Astrocyte of the spinal cord (primary cell): ENCODE measurements around the gene SPCS2.
A peak's percentile ranks its signal among the peaks of the same experiment; 100 is the strongest.

Source experiments
- DNase-seq: peaks from one replicate; pipeline ENCODE4 v3.0.0; 2011; ENCODE audit warnings: low read depth, low spot score
- H3K4me3 ChIP-seq: 2 replicates; pipeline ENCODE4 v1.5.1; 2011; ENCODE audit warnings: low read depth, mild to moderate bottlenecking, low read length, moderate library complexity
- in situ Hi-C: cut with HindIII; loops from 2 replicates; pipeline ENCODE4 v1.10.0; 2017; ENCODE audit warnings: low sequenced_read_pairs
- TF ChIP-seq, protein P1 (sequence below): IDR thresholded peaks from 2 replicates; pipeline ENCODE4 v1.5.1; 2012; ENCODE audit warnings: low read depth, mild to moderate bottlenecking, low read length, inconsistent platforms

Gene SPCS2

DNA sequence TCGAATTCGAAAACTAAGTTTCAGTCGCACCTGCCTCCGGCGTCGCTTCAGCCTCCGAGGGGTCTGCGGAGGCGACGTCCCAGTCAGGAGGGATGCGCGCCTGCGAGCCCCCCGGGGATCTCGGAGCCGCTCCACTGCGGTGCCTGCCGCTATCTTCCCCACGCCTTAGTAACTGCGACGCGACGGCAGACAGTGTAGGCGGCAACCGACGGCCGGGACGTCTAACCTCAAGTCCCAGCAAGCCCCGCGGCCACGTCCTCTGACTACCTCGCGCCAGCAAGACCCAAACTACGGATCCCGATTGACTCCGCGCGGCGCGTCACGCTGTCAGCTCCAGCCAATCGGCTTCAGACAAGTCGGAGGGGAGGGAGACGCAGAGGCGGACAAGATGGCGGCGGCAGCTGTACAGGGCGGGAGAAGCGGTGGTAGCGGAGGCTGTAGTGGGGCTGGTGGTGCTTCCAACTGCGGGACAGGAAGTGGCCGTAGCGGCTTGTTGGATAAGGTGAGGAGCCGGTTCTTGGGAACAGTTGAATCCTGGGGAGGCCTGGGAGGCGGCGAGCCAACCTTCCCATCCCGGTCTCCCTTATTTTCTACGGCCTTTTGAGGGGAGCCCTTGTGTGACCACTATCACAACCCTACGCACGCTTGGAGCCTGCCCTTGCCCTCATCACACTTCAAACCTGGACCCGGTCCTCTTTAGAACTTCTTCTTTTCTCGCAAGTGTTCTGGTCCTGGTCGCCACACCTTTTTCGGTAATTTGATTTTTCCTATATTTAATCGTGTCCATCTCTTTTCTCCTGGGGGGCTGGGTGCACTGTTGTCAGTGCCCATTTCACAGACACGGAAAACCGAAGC, at the start of gene SPCS2, which contains the start of gene XRRA1:
Gene SPCS2, plus strand, starts transcription at position 369 of the 855 bp plus-strand sequence. Its CDS starts 20 bp downstream, at position 389.
Gene XRRA1, minus strand, starts transcription at position 194 of the 855 bp plus-strand sequence. CDS start 8,213 bp downstream, outside the sequence.
- in situ Hi-C loops: no loop called here
- DNase-seq: peak; percentile 99
- peak within 1 kb of the TSS; percentile 96 for H3K4me3 ChIP-seq
- TF ChIP-seq, protein P1, sequence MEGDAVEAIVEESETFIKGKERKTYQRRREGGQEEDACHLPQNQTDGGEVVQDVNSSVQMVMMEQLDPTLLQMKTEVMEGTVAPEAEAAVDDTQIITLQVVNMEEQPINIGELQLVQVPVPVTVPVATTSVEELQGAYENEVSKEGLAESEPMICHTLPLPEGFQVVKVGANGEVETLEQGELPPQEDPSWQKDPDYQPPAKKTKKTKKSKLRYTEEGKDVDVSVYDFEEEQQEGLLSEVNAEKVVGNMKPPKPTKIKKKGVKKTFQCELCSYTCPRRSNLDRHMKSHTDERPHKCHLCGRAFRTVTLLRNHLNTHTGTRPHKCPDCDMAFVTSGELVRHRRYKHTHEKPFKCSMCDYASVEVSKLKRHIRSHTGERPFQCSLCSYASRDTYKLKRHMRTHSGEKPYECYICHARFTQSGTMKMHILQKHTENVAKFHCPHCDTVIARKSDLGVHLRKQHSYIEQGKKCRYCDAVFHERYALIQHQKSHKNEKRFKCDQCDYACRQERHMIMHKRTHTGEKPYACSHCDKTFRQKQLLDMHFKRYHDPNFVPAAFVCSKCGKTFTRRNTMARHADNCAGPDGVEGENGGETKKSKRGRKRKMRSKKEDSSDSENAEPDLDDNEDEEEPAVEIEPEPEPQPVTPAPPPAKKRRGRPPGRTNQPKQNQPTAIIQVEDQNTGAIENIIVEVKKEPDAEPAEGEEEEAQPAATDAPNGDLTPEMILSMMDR: no peak

DNA sequence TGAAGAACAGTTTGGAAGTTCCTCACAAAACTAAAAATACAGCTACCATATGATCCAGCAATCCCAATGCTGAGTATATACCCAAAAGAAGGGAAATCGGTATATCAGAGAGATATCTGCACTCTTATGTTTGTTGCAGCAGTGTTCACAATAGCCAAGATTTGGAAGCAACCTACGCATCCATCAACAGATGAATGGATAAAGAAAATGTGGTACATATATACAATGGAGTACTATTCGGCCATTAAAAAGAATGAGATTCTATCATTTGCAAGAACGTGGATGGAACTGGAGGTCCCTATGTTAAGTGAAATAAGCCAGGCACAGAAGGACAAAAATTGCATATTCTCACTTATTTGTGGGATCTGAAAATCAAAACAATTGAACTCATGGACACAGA, 46.7 kb upstream of the SPCS2 start:
- DNase-seq: no peak
- in situ Hi-C loops: no loop called here
- TF ChIP-seq, protein P1: no peak
- no peak overlapping the region for H3K4me3 ChIP-seq

DNA sequence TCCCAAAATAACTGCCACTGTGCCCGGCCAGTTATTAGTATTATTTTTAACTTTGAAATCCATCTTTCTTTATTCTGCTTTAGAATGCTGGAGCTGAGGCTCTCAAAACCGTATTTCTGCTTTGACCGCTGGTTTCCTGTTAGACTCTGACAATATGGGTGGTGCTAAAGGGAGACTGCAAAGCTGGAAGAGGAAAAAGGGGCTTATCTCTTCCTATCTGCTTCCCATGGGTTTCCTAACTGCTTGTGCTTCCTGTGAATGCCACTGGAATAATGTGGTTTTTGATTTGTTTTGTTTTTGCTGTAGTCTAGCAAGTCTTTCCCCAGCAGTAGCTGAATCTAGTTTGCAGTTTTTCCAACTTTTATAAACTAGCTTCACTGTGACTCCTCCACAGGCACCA, 43.7 kb upstream of the SPCS2 start:
- H3K4me3 ChIP-seq: no peak overlapping the region
- in situ Hi-C loops: no loop called here
- TF ChIP-seq, protein P1: no peak
- no peak for DNase-seq

DNA sequence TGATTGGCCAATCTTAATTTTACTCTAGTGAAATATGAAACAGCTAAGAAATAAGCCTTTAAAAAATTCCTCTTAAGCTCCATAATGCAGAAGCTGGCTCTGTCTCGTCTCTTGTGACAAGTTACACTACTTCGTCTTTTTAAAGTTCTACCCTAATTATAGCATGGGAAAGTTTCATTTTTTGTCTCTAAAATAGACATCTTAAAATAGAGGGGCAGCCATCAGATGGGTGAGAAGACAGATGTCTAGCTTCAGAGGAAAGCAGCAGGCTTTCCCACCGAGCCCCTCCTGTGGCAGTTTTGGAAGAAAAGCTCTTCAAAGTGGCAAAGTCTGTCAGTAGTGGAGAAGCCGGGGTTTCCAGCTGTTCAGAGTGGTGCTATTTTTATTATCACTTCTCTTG, 39.7 kb upstream of the SPCS2 start:
- no peak overlapping the region for H3K4me3 ChIP-seq
- DNase-seq: no peak
- TF ChIP-seq, protein P1: no peak
- in situ Hi-C loops: no loop called here

DNA sequence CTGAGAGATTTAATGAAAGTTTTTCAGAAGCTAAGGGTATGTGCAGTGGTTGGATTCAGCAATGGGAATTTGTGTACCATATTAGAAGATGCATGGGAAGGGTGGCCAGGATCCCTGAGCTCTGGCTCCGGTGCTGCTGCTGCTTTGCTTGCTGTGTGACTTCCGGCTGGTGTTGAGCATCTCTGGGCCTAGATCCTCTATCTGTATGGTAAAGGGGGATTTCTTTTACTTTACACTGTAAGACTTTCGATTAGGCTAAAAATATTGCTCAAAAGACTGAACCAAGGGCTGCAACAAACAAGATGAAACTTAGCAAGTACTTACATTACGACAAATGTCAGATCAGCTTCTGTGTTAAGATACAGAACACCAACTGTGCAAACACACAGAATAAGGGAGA, 39.3 kb upstream of the SPCS2 start:
- in situ Hi-C loops: no loop called here
- TF ChIP-seq, protein P1: no peak
- H3K4me3 ChIP-seq: no peak overlapping the region
- DNase-seq: no peak

DNA sequence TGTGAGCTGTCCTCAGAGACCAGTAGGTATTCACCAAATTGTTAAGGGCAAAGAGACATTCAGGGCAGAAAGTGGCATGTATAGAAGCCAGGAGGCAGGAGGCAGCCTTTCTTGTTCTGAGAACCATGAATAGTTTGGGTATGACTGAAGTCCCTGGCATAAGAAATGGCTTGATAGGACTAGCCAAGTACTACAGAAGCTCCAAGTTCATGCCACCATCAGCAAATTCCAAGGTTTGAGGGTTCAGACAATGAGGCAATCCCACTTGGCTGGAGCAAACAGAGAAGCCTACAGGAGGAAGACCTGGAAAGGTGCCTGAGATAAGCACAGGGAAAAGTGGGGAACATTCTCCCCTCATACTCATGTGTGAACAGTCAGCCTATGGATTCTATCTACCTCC, 25.9 kb upstream of the SPCS2 start:
- in situ Hi-C loops: no loop called here
- TF ChIP-seq, protein P1: no peak
- no peak overlapping the region for H3K4me3 ChIP-seq
- DNase-seq: no peak
